GM12891 (cell line): ENCODE data around the gene HDAC8.

Source experiments
- DNase-seq: peaks from one replicate; pipeline ENCODE4 v3.0.0; 2011; ENCODE audit warnings: low spot score; ENCODE audit not compliant: insufficient read length
- FAIRE-seq: peaks from 2 replicates; lab custom pipeline; 2011; peaks lifted over from hg19 to GRCh38; lab: Jason Lieb, UNC
- PAX5 ChIP-seq: IDR thresholded peaks from 2 replicates; pipeline ENCODE4 v1.6.1; 2011; ENCODE audit warnings: low read length, moderate library complexity, mild to moderate bottlenecking; ENCODE audit not compliant: insufficient read depth, severe bottlenecking
- POLR2A ChIP-seq: IDR thresholded peaks from 2 replicates; pipeline ENCODE4 v1.6.1; 2011; ENCODE audit warnings: low read depth, low read length, control low read depth
- POLR2AphosphoS5 ChIP-seq: IDR thresholded peaks from 2 replicates; pipeline ENCODE4 v1.6.1; 2011; ENCODE audit warnings: low read depth, low read length, control low read depth
- POU2F2 ChIP-seq: IDR thresholded peaks from 2 replicates; pipeline ENCODE4 v1.6.1; 2011; ENCODE audit warnings: low read depth, mild to moderate bottlenecking, control low read depth, low read length, moderate library complexity
- SPI1 ChIP-seq: IDR thresholded peaks from 2 replicates; pipeline ENCODE4 v1.6.1; 2011; ENCODE audit warnings: low read depth, low read length, control low read depth
- TAF1 ChIP-seq: IDR thresholded peaks from 2 replicates; pipeline ENCODE4 v1.6.1; 2011; ENCODE audit warnings: low read depth, low read length, control low read depth

The HDAC8 gene

DNA sequence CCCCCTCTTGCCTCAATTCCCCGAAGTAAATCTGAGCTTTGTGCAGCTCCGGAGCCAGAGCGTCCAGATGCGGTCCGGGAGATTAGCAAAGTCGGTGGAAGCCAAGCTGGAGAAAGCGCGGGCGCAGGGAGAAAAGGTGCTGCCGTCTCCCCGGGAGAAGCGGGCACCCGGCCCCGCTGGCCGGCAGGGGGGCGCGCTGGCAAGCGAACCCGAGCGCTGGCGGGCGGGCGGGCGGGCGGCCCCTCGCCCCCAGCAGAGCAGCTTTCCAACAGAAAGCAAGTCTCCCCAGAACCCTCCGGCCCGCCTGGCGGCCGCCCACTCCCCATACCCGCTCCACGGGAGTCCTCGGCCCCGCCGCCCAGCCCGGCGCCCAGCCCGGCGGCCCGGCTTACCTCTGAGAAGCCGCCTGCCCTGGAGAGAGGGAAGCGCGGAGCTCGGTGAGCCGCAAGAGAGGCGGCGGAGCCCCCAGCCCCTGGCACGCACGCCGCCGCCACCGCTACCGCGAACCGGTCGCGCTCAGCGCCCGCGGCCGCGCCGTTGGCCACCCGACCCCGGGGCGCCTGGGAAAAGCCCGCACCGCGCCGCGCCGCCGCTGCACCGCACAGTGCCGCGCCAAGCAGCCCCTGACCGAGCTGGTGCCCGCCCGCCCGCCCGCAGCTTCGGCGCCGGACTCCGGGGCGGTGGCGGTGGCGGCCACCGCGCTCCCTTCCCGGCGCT lies 266.4 kb downstream of the HDAC8 start:
- FAIRE-seq (no peak), DNase-seq (no peak)
- TF ChIP-seq SPI1 (no peak), PAX5 (no peak), POLR2AphosphoS5 (no peak), POU2F2 (no peak), TAF1 (no peak), POLR2A (no peak)

DNA sequence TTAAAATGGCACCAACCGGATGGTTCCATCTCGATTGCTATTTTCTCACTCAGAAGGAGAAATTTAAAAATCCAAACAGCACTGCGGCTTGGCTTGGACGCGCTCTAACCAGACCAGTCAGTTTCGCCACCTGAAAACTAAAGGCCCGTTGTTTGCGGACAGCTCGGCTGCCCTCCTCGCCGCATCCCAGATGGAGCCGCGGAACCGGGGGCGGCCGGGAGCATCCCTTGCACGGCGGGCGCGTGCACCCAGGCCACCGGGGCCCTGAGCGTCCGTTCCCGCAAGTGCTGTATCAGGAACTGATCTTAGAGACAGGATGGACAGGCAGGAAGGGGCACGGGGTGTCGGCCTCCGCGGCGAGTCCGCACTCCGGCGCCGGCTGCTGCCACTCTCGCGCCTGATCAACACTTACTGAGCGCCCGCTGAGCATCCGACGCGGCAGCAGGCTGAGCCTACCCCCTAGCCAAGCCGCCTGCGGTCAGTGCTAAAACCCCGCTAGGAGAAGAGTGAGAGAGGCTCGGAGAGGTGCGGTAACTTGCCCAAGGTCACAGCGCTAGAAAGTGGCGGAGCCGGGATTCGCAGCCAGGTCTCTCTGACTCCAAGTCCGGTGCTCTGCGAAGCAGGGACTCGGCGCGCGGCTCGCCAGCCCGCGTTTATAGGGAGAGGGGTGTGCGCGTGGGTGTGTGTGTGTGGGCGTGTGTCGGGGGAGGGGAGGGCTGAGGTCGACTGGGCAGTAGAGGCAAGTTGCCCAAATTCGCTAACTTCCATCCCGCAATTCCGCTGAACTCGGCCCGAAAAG lies 267.2 kb downstream of the HDAC8 start, which contains the start of gene CITED1:
CITED1 (minus strand) TSS at position 629 of the 799 bp plus-strand sequence. CDS start 3,045 bp downstream, outside the sequence.
- DNase-seq (no peak), FAIRE-seq (peak; percentile 72)
- TF ChIP-seq PAX5 = no peak
- no peak for TF ChIP-seq SPI1
- no peak for TF ChIP-seq POLR2AphosphoS5
- no peak for TF ChIP-seq TAF1
- no peak for TF ChIP-seq POLR2A
- no peak for TF ChIP-seq POU2F2

DNA sequence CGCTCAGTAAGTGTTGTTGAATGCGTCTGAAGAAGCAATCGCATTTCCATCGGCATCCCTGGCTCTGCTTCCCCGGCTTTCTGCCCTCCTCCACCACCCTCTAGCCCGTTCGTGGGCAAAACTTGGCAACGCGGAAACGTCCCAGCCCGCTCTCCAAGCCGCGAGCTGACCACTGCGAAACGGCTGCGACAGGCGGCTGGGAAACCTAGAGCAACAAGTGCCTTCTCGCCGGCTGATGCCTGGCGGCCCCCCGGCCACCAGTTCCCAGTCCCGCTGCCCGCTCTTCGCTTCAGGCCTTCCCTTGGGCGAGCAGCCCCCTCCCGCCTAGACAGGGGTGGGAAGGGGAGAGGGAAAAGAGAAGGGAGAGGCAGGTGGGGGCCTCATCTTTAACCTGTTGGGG lies 267.8 kb downstream of the HDAC8 start:
- FAIRE-seq = no peak
- no peak for DNase-seq
- TF ChIP-seq SPI1 (no peak), TAF1 (no peak), POLR2AphosphoS5 (no peak), PAX5 (no peak), POU2F2 (no peak), POLR2A (no peak)

DNA sequence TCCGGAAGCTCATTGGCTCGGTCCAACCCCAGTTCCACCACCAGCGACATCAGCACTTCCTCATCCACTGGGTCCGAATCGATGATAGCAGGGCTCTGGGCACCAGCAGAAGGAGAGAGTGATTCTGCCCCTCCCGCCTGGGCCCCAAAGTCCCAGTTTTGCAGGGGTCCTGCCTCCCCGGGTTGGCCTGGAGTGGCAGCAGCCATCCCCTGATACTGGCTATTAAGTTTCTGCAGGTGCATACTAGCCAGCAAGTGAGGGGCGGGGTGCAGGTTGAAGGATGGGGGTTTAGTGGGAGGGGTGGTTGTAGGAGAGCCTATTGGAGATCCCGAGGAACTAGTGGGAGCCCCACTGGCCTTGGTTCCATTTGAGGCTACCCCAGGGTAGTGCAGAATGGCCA lies 270.9 kb downstream of the HDAC8 start:
- DNase-seq (no peak), FAIRE-seq (no peak)
- TF ChIP-seq POLR2A (no peak), TAF1 (no peak), PAX5 (no peak), SPI1 (no peak), POLR2AphosphoS5 (no peak), POU2F2 (no peak)

DNA sequence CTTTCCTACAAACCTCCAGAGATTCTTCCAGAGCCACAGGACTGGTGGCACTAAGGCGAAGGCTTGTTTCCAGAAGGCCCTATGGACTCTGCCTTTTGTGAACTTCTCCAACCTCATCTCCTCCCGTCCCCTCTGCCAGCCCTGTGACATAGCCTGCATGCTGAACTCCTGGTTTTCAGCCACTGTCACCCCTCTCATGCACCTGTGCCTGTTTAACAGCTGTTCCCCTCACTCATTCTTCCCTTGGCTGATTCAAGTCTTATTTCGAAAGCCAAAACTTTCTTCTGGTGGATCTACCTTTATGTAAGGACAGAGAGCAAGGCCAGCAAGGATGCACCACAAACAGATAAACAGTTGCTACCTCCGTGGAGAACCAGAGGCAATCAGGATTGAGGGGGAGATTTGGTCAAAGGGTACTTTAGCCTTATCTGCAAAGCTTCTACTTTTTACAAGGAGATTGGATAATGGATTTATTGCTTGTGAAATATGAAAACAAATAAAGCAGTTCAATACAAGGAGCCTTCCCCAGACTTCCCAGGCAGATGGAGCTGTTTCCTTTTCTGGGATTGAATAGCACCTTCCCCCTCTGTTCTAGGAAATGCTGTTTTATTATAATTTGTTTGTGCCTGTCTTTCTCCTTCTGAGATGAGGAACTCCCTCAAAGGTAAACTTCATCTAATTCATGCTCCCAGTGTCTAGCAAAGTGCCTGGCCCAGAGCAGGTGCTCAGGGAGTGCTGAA lies 272.6 kb downstream of the HDAC8 start:
- DNase-seq (no peak), FAIRE-seq (no peak)
- TF ChIP-seq POU2F2 (no peak), POLR2A (no peak), PAX5 (no peak), TAF1 (no peak), POLR2AphosphoS5 (no peak), SPI1 (no peak)

DNA sequence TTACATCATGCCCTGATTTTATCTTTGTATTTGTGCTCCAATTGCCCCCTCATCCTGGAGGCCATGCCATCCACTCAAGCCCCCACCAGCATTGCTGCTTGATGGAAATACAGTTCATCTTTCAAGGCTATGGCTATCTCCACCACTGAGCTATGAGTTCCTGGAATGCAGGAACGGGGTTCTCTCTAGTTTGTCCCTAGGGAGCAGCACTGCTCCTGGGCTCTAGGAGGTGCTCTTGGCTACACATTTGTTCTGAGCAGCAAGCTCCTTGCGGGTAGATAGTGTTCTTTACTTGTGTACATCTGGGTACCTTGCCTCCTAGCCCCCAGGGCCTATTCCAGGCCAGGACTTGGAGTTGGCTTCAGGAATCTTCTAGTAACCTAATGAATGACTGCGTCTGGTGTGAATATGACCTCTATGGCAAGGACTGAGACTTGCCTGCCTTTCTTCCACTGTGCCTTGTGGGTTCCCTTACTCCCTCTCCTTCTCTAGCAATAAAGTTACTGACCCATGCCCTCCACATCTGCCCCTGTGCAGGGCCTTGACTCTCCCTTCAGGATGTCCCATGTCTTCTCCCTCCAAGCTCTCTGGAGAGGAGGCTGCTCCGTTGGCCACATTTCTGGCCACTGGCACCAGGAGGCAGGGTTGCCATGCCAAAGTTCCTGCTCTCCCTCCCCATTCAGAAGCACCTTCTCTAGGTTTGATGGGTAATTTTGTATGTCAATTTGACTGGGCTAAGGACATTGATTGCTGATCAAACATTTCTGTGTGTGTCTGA lies 274.5 kb downstream of the HDAC8 start:
- DNase-seq (no peak), FAIRE-seq (peak; percentile 80)
- TF ChIP-seq TAF1 = no peak
- TF ChIP-seq SPI1 = no peak
- no peak for TF ChIP-seq POLR2AphosphoS5
- TF ChIP-seq POLR2A = no peak
- TF ChIP-seq PAX5 = no peak
- TF ChIP-seq POU2F2 = no peak

DNA sequence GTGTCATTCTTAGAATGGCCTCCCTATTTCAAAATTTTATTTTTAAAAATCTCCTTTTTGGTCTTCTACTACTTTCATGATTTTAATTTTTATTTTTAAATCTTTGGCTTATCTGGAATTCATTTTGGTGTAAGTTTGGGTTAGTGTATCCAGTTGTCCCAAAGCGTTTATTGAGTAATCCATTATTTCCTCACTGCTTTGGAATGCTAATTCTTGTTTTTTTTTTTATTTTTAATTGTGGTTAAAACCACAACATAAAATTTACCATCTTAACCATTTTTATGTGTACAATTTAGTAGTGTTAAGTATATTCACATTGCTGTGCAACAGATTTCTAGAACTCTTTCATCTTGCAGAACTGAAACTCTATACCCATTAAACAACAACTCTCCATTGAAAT lies 275.7 kb downstream of the HDAC8 start:
- TF ChIP-seq POU2F2 (no peak), TAF1 (no peak), SPI1 (no peak), POLR2AphosphoS5 (no peak), POLR2A (no peak), PAX5 (no peak)
- FAIRE-seq (peak; percentile 28), DNase-seq (no peak)

DNA sequence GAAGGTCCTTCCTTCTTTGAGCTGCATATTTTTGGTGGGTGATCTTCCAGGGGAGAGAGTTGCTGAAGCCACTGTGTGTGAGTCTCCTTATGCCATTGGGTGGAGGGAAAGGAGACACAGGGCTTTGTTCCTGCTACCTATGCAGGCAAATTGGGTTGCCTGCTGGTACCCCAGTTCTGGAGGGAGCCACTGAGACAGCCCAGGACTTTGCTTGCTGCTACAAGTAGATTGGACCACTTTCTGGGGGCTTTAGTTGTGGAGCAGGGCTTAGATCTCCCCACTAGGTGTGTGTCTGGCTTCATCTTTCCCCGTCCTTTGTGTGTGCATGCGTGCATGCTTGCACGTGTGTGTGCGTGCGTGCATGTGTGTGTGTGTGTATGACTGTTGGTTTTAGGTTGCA lies 276.9 kb downstream of the HDAC8 start:
- TF ChIP-seq PAX5 (no peak), TAF1 (no peak), POU2F2 (no peak), SPI1 (no peak), POLR2AphosphoS5 (no peak), POLR2A (no peak)
- DNase-seq (no peak), FAIRE-seq (no peak)
